ENCODE data around the gene CENPU. TPM values are rescaled to one million over a fixed set of nuclear protein-coding genes. Genes with fewer than 3 reads are reported as not detected.

The CENPU gene
- total and polyA plus RNA-seq, 10 of the 15 experiments (the other 5 are each of a cell fraction or from before 2014, with no cell fraction given) = 26.6 to 90.8 (median 53.8) TPM

DNA sequence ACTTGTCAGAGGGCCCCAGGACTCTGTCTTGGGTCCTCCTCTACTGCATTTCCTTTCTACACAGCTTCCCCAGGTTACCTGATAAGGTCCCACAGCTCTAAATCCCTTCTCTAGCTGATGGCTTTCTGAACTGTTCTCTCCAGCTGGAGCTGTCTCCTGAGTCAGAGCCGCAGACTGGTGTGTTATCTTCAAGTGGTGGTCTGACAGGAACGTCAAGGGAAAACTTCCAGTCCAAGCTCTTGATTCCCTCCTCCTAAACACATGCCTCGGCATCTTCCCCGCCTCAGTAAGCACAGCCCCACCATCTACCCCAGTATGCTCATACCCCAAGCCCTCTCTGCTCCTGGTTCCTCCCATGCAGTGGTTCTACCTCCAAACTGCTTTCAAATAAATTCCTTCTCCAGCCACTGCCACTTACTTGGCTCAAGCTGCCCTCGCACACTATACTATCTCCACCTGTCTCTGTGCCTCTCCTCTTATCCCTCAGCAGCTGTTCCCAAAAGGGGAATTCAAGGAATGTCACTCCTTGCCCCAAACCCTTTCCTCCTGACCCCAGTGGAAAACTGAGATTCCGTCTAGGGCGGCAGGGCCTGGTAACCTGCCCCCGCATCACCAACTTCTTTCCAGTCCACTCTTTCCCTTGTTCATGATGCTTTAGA is 17.2 kb upstream of the CENPU start:
- Histone ChIP-seq H3K4me1 (ENCODE audit: control insufficient read depth, insufficient read depth, low read length) (no peaks in the 10 kb centered on the region), H2AFZ (ENCODE audit: control insufficient read depth, low read depth, low read length) (no peak overlapping the region), H3K9ac (ENCODE audit: control insufficient read depth, insufficient read depth, low read length) (no peak overlapping the region), H3K27ac (ENCODE audit: control insufficient read depth, insufficient read depth) (no peak overlapping the region), H3K79me2 (ENCODE audit: control insufficient read depth, insufficient read depth, low read length) (no peaks in the 10 kb centered on the region), H4K20me1 (ENCODE audit: control insufficient read depth, insufficient read depth) (no peaks in the 10 kb centered on the region), H3K9me3 (replicated peaks; ENCODE audit: control insufficient read depth, insufficient read depth, low read length) (no peaks in the 10 kb centered on the region), H3K27me3 (replicated peaks in 1 of 2; ENCODE audit: control insufficient read depth in 2 of 2, insufficient read depth in 2 of 2, low read length in 1 of 2) (no peaks in the 10 kb centered on the region), H3K36me3 (ENCODE audit: control insufficient read depth in 2 of 2, insufficient read depth in 2 of 2, low read length in 1 of 2) (peaks cover 2 to 7% of the 10 kb centered on the region in 2 experiments; a peak in 3 of 4 replicates), H3K4me2 (ENCODE audit: control insufficient read depth, insufficient read depth) (no peak overlapping the region), H3K4me3 (no peak overlapping the region)
- intact Hi-C loops (cut with micrococcal nuclease; ENCODE audit: unreplicated experiment) = no loop called here
- in situ Hi-C loops (cut with MboI) = no loop called here
- TSS peak; percentile 11 for BruUV-seq (replicated peaks)
- ChIA-PET POLR2A (no interaction called here), RAD21 (ENCODE audit: unreplicated experiment) (interaction anchor here (1.0 kb wide), 1 partner anchor 274 kb away, joined by 3 read pairs; no protein-coding TSS in a partner anchor), SMC1A (ENCODE audit: uncharacterized antibody, unreplicated experiment) (interaction anchor here (0.7 to 1.3 kb wide), 3 partner anchors 14 to 108 kb away, joined by 3 read pairs; no protein-coding TSS in a partner anchor), CTCF (interaction anchor here (0.7 to 1.3 kb wide), 5 partner anchors 10 to 156 kb away, joined by 3 to 4 read pairs (median 3); no protein-coding TSS in a partner anchor)
- DNase-seq (ENCODE audit: low read depth, low spot score) = no peak
- 94% methylated on average over 8 of the region's 8 CpGs for WGBS (ENCODE audit: insufficient coverage, insufficient replicate concordance, low lambda C conversion rate, missing lambda C conversion rate)
- ATAC-seq = no peak
- FAIRE-seq = no peak
- TF ChIP-seq, protein P1, sequence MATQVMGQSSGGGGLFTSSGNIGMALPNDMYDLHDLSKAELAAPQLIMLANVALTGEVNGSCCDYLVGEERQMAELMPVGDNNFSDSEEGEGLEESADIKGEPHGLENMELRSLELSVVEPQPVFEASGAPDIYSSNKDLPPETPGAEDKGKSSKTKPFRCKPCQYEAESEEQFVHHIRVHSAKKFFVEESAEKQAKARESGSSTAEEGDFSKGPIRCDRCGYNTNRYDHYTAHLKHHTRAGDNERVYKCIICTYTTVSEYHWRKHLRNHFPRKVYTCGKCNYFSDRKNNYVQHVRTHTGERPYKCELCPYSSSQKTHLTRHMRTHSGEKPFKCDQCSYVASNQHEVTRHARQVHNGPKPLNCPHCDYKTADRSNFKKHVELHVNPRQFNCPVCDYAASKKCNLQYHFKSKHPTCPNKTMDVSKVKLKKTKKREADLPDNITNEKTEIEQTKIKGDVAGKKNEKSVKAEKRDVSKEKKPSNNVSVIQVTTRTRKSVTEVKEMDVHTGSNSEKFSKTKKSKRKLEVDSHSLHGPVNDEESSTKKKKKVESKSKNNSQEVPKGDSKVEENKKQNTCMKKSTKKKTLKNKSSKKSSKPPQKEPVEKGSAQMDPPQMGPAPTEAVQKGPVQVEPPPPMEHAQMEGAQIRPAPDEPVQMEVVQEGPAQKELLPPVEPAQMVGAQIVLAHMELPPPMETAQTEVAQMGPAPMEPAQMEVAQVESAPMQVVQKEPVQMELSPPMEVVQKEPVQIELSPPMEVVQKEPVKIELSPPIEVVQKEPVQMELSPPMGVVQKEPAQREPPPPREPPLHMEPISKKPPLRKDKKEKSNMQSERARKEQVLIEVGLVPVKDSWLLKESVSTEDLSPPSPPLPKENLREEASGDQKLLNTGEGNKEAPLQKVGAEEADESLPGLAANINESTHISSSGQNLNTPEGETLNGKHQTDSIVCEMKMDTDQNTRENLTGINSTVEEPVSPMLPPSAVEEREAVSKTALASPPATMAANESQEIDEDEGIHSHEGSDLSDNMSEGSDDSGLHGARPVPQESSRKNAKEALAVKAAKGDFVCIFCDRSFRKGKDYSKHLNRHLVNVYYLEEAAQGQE (IDR thresholded peaks at IDR 0.05; ENCODE audit: low read depth, low read length) = no peak
- TF ChIP-seq ZSCAN29 (IDR thresholded peaks at IDR 0.05) = no peak
- TF ChIP-seq WRNIP1 (IDR thresholded peaks at IDR 0.05; ENCODE audit: borderline replicate concordance, low read depth, low read length) = no peak
- TF ChIP-seq RBBP5 (conservative IDR thresholded peaks at IDR 0.05) = no peak
- TF ChIP-seq, protein P2, sequence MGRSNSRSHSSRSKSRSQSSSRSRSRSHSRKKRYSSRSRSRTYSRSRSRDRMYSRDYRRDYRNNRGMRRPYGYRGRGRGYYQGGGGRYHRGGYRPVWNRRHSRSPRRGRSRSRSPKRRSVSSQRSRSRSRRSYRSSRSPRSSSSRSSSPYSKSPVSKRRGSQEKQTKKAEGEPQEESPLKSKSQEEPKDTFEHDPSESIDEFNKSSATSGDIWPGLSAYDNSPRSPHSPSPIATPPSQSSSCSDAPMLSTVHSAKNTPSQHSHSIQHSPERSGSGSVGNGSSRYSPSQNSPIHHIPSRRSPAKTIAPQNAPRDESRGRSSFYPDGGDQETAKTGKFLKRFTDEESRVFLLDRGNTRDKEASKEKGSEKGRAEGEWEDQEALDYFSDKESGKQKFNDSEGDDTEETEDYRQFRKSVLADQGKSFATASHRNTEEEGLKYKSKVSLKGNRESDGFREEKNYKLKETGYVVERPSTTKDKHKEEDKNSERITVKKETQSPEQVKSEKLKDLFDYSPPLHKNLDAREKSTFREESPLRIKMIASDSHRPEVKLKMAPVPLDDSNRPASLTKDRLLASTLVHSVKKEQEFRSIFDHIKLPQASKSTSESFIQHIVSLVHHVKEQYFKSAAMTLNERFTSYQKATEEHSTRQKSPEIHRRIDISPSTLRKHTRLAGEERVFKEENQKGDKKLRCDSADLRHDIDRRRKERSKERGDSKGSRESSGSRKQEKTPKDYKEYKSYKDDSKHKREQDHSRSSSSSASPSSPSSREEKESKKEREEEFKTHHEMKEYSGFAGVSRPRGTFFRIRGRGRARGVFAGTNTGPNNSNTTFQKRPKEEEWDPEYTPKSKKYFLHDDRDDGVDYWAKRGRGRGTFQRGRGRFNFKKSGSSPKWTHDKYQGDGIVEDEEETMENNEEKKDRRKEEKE (IDR thresholded peaks at IDR 0.05) = no peak
